OCI-LY3 (cell line): Measurements from ENCODE around the gene NUDT4B.
"Not testable (repeated sequence)": the region's sequence is repeated elsewhere in the genome, so short reads cannot be mapped to it uniquely, and the experiment has no call there.

ENCODE experiments used
- H2AFZ ChIP-seq: fragments of 200-600, 300-600 bp; shearing (Covaris generic); 2 replicates; pipeline ENCODE4 v1.6.0; 2014; ENCODE audit warnings: antibody characterized with exemption, low read depth, low read length
- H3K27ac ChIP-seq: fragments of 200-600, 300-600 bp; sonication (generic); 2 replicates; pipeline ENCODE4 v1.5.1; 2014; ENCODE audit warnings: mild to moderate bottlenecking, low read length, moderate library complexity, mixed read lengths
- H3K27me3 ChIP-seq: fragments of 200-600, 300-600 bp; sonication (generic); 2 replicates; pipeline ENCODE4 v1.6.1; 2014; ENCODE audit warnings: low read depth, low read length, mixed read lengths
- H3K36me3 ChIP-seq: fragments of 200-600, 300-600 bp; sonication (generic); replicated peaks from 2 replicates; pipeline ENCODE3; 2014; ENCODE audit warnings: low read depth, low read length, mixed read lengths
- H3K4me1 ChIP-seq: fragments of 300-600, 200-600 bp; sonication (generic); 2 replicates; pipeline ENCODE4 v1.6.1; 2014; ENCODE audit warnings: low read length, mixed read lengths
- H3K4me2 ChIP-seq: fragments of 200-600, 300-600 bp; sonication (generic); 2 replicates; pipeline ENCODE4 v1.6.1; 2014; ENCODE audit warnings: low read length, mixed read lengths
- H3K4me3 ChIP-seq: fragments of 300-600, 200-600 bp; sonication (generic); 2 replicates; pipeline ENCODE4 v1.5.1; 2014; ENCODE audit warnings: antibody characterized with exemption, mild to moderate bottlenecking, low read length, moderate library complexity
- H3K79me2 ChIP-seq: fragments of 300-600, 200-600 bp; shearing (Covaris generic); 2 replicates; pipeline ENCODE4 v1.6.1; 2014; ENCODE audit warnings: mild to moderate bottlenecking, low read length, mixed read lengths
- H3K9ac ChIP-seq: fragments of 300-600, 200-600 bp; shearing (Covaris generic); 2 replicates; pipeline ENCODE4 v1.6.0; 2014; ENCODE audit warnings: mild to moderate bottlenecking, low read length, moderate library complexity
- H3K9me3 ChIP-seq: fragments of 200-600, 300-600 bp; shearing (Covaris generic); 2 replicates; pipeline ENCODE4 v1.6.1; 2014; ENCODE audit warnings: low read length, mixed read lengths; ENCODE audit not compliant: insufficient read depth
- H4K20me1 ChIP-seq: fragments of 200-600, 300-600 bp; sonication (generic); 2 replicates; pipeline ENCODE4 v1.6.1; 2016; ENCODE audit warnings: low read length, mixed read lengths; ENCODE audit not compliant: insufficient read depth

NUDT4B gene

GRCh38 chr1:148759749-148760148, 11.2 kb downstream of the NUDT4B start:
- not testable (repeated sequence) for H3K4me3 ChIP-seq, H3K36me3 ChIP-seq, H3K4me1 ChIP-seq, H3K27ac ChIP-seq, H4K20me1 ChIP-seq, H3K9me3 ChIP-seq, H3K9ac ChIP-seq, H3K4me2 ChIP-seq, H3K79me2 ChIP-seq, H2AFZ ChIP-seq, H3K27me3 ChIP-seq

- not testable (repeated sequence) for H3K27ac ChIP-seq, H3K4me2 ChIP-seq, H3K79me2 ChIP-seq, H3K27me3 ChIP-seq, H3K9me3 ChIP-seq, H3K36me3 ChIP-seq, H2AFZ ChIP-seq, H3K9ac ChIP-seq, H4K20me1 ChIP-seq, H3K4me1 ChIP-seq, H3K4me3 ChIP-seq
These were observed 11.6 kb downstream of the NUDT4B start for GRCh38 chr1:148760206-148760605.

GRCh38 chr1:148761360-148761759, 12.8 kb downstream of the NUDT4B start:
- not testable (repeated sequence) for H3K4me2 ChIP-seq, H3K4me1 ChIP-seq, H3K36me3 ChIP-seq, H3K27ac ChIP-seq, H3K27me3 ChIP-seq, H3K9ac ChIP-seq, H2AFZ ChIP-seq, H3K4me3 ChIP-seq, H3K79me2 ChIP-seq, H3K9me3 ChIP-seq, H4K20me1 ChIP-seq

- H2AFZ ChIP-seq, H3K4me1 ChIP-seq, H4K20me1 ChIP-seq, H3K9ac ChIP-seq, H3K27ac ChIP-seq, H3K27me3 ChIP-seq, H3K9me3 ChIP-seq, H3K36me3 ChIP-seq, H3K4me2 ChIP-seq, H3K79me2 ChIP-seq, H3K4me3 ChIP-seq: not testable (repeated sequence)
These were observed 16.9 kb downstream of the NUDT4B start for GRCh38 chr1:148765238-148766019.

- H3K9ac ChIP-seq, H3K36me3 ChIP-seq, H3K27me3 ChIP-seq, H3K4me2 ChIP-seq, H3K4me1 ChIP-seq, H4K20me1 ChIP-seq, H2AFZ ChIP-seq, H3K79me2 ChIP-seq, H3K9me3 ChIP-seq, H3K4me3 ChIP-seq, H3K27ac ChIP-seq: not testable (repeated sequence)
These were observed 20.0 kb downstream of the NUDT4B start for GRCh38 chr1:148768541-148768940.

- H3K27me3 ChIP-seq, H4K20me1 ChIP-seq, H3K36me3 ChIP-seq, H3K9ac ChIP-seq, H3K4me3 ChIP-seq, H3K9me3 ChIP-seq, H3K27ac ChIP-seq, H3K4me2 ChIP-seq, H3K4me1 ChIP-seq, H2AFZ ChIP-seq, H3K79me2 ChIP-seq: not testable (repeated sequence)
These were observed 20.9 kb downstream of the NUDT4B start for GRCh38 chr1:148769495-148769894.

GRCh38 chr1:148773690-148774089, 25.1 kb downstream of the NUDT4B start:
- H3K9me3 ChIP-seq, H4K20me1 ChIP-seq, H3K4me1 ChIP-seq, H3K27ac ChIP-seq, H3K9ac ChIP-seq, H2AFZ ChIP-seq, H3K36me3 ChIP-seq, H3K79me2 ChIP-seq, H3K4me3 ChIP-seq, H3K4me2 ChIP-seq, H3K27me3 ChIP-seq: not testable (repeated sequence)

- H4K20me1 ChIP-seq, H3K4me1 ChIP-seq, H3K27ac ChIP-seq, H3K79me2 ChIP-seq, H3K9ac ChIP-seq, H2AFZ ChIP-seq, H3K4me3 ChIP-seq, H3K27me3 ChIP-seq, H3K9me3 ChIP-seq, H3K4me2 ChIP-seq, H3K36me3 ChIP-seq: not testable (repeated sequence)
These were observed 25.5 kb downstream of the NUDT4B start for GRCh38 chr1:148774102-148774501.

GRCh38 chr1:148775263-148775662, 26.7 kb downstream of the NUDT4B start:
- H3K4me1 ChIP-seq, H2AFZ ChIP-seq, H3K4me2 ChIP-seq, H3K9ac ChIP-seq, H3K9me3 ChIP-seq, H3K27ac ChIP-seq, H3K4me3 ChIP-seq, H3K27me3 ChIP-seq, H3K79me2 ChIP-seq, H4K20me1 ChIP-seq, H3K36me3 ChIP-seq: not testable (repeated sequence)

GRCh38 chr1:148777649-148778048, 29.1 kb downstream of the NUDT4B start:
- H3K9me3 ChIP-seq, H3K36me3 ChIP-seq, H3K9ac ChIP-seq, H3K4me2 ChIP-seq, H3K27ac ChIP-seq, H3K4me3 ChIP-seq, H4K20me1 ChIP-seq, H3K79me2 ChIP-seq, H3K4me1 ChIP-seq, H2AFZ ChIP-seq, H3K27me3 ChIP-seq: not testable (repeated sequence)
